SK-N-SH treated with all-trans-retinoic acid at 6 μM for 48 hours (cell line): ENCODE results near the gene ARHGAP1.

Experiments
- ARNTL ChIP-seq: fragments of 450-650 bp; formaldehyde crosslinking; IDR thresholded peaks from 2 replicates; pipeline ENCODE4 v1.5.0; 2020; ENCODE audit warnings: low read depth, mild to moderate bottlenecking, moderate library complexity, borderline replicate concordance
- BACH2 ChIP-seq: fragments of 250-450 bp; sonication (Bioruptor Pico); IDR thresholded peaks from 2 replicates; pipeline ENCODE4 v1.9.0; 2021; ENCODE audit warnings: mild to moderate bottlenecking, borderline replicate concordance
- CREB5 ChIP-seq: fragments of 250-450 bp; sonication (Bioruptor Pico); IDR thresholded peaks from 2 replicates; pipeline ENCODE4 v1.5.1; 2020; ENCODE audit warnings: low read depth, mild to moderate bottlenecking, moderate library complexity
- ESRRG ChIP-seq: fragments of 250-450 bp; sonication (Bioruptor Pico); IDR thresholded peaks from 2 replicates; pipeline ENCODE4 v1.6.1; 2021; ENCODE audit warnings: mild to moderate bottlenecking
- PPARA ChIP-seq: fragments of 250-450 bp; sonication (Bioruptor Pico); IDR thresholded peaks from 2 replicates; pipeline ENCODE4 v1.5.0; 2020; ENCODE audit warnings: mild to moderate bottlenecking, borderline replicate concordance
- SNAI2 ChIP-seq: fragments of 250-450 bp; sonication (Bioruptor Pico); IDR thresholded peaks from 2 replicates; pipeline ENCODE4 v1.5.0; 2020; ENCODE audit warnings: mild to moderate bottlenecking, moderate library complexity
- ZFP3 ChIP-seq: fragments of 250-450 bp; sonication (Bioruptor Pico); IDR thresholded peaks from 2 replicates; pipeline ENCODE4 v1.5.0; 2020; ENCODE audit warnings: mild to moderate bottlenecking, moderate library complexity
- ZFP30 ChIP-seq: fragments of 450-650 bp; formaldehyde crosslinking; IDR thresholded peaks from 2 replicates; pipeline ENCODE4 v1.5.0; 2022; ENCODE audit warnings: mild to moderate bottlenecking, moderate library complexity
- ZNF565 ChIP-seq: fragments of 450-650 bp; formaldehyde crosslinking; conservative IDR thresholded peaks from 2 replicates; pipeline ENCODE4 v1.5.0; 2020; ENCODE audit warnings: low read depth, mild to moderate bottlenecking, moderate library complexity
- ZNF70 ChIP-seq: fragments of 450-650 bp; formaldehyde crosslinking; IDR thresholded peaks from 2 replicates; pipeline ENCODE4 v1.5.0; 2020; ENCODE audit warnings: mild to moderate bottlenecking, moderate library complexity
- TF ChIP-seq, protein P1 (sequence below): fragments of 250-450 bp; sonication (Bioruptor Pico); IDR thresholded peaks from 2 replicates; pipeline ENCODE4 v1.8.0; 2020; ENCODE audit warnings: mild to moderate bottlenecking, moderate library complexity, borderline replicate concordance
- TF ChIP-seq, protein P2 (sequence below): fragments of 250-450 bp; sonication (Bioruptor Pico); IDR thresholded peaks from 2 replicates; pipeline ENCODE4 v1.5.0; 2020; ENCODE audit warnings: mild to moderate bottlenecking, moderate library complexity
- TF ChIP-seq, protein P3 (sequence below): fragments of 250-450 bp; sonication (Bioruptor Pico); IDR thresholded peaks from 2 replicates; pipeline ENCODE4 v1.8.0; 2021; ENCODE audit warnings: low read depth, mild to moderate bottlenecking, moderate library complexity, borderline replicate concordance

- TF ChIP-seq ZFP30 (CRISPR knock-in tag) (no peak), PPARA (CRISPR knock-in tag) (no peak), ZNF565 (CRISPR knock-in tag) (no peak), ZFP3 (CRISPR knock-in tag) (no peak), ESRRG (CRISPR knock-in tag) (no peak), ARNTL (CRISPR knock-in tag) (no peak), SNAI2 (CRISPR knock-in tag) (no peak), CREB5 (CRISPR knock-in tag) (no peak), ZNF70 (CRISPR knock-in tag) (no peak), BACH2 (CRISPR knock-in tag) (no peak)
- TF ChIP-seq, protein P1, sequence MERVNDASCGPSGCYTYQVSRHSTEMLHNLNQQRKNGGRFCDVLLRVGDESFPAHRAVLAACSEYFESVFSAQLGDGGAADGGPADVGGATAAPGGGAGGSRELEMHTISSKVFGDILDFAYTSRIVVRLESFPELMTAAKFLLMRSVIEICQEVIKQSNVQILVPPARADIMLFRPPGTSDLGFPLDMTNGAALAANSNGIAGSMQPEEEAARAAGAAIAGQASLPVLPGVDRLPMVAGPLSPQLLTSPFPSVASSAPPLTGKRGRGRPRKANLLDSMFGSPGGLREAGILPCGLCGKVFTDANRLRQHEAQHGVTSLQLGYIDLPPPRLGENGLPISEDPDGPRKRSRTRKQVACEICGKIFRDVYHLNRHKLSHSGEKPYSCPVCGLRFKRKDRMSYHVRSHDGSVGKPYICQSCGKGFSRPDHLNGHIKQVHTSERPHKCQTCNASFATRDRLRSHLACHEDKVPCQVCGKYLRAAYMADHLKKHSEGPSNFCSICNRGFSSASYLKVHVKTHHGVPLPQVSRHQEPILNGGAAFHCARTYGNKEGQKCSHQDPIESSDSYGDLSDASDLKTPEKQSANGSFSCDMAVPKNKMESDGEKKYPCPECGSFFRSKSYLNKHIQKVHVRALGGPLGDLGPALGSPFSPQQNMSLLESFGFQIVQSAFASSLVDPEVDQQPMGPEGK: no peak
- TF ChIP-seq, protein P2, sequence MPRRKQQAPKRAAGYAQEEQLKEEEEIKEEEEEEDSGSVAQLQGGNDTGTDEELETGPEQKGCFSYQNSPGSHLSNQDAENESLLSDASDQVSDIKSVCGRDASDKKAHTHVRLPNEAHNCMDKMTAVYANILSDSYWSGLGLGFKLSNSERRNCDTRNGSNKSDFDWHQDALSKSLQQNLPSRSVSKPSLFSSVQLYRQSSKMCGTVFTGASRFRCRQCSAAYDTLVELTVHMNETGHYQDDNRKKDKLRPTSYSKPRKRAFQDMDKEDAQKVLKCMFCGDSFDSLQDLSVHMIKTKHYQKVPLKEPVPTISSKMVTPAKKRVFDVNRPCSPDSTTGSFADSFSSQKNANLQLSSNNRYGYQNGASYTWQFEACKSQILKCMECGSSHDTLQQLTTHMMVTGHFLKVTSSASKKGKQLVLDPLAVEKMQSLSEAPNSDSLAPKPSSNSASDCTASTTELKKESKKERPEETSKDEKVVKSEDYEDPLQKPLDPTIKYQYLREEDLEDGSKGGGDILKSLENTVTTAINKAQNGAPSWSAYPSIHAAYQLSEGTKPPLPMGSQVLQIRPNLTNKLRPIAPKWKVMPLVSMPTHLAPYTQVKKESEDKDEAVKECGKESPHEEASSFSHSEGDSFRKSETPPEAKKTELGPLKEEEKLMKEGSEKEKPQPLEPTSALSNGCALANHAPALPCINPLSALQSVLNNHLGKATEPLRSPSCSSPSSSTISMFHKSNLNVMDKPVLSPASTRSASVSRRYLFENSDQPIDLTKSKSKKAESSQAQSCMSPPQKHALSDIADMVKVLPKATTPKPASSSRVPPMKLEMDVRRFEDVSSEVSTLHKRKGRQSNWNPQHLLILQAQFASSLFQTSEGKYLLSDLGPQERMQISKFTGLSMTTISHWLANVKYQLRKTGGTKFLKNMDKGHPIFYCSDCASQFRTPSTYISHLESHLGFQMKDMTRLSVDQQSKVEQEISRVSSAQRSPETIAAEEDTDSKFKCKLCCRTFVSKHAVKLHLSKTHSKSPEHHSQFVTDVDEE (CRISPR knock-in tag): no peak
- TF ChIP-seq, protein P3, sequence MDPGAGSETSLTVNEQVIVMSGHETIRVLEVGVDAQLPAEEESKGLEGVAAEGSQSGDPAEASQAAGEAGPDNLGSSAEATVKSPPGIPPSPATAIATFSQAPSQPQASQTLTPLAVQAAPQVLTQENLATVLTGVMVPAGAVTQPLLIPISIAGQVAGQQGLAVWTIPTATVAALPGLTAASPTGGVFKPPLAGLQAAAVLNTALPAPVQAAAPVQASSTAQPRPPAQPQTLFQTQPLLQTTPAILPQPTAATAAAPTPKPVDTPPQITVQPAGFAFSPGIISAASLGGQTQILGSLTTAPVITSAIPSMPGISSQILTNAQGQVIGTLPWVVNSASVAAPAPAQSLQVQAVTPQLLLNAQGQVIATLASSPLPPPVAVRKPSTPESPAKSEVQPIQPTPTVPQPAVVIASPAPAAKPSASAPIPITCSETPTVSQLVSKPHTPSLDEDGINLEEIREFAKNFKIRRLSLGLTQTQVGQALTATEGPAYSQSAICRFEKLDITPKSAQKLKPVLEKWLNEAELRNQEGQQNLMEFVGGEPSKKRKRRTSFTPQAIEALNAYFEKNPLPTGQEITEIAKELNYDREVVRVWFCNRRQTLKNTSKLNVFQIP: no peak
Observed at GRCh38 chr11:46663277-46663940, 37.0 kb downstream of the ARHGAP1 start.
